ENCODE results near the gene EXD2.
"Not testable (repeated sequence)": the region's sequence is repeated elsewhere in the genome, so short reads cannot be mapped to it uniquely, and the experiment has no call there.

The EXD2 gene

GRCh38 chr14:69165787-69166186 lies 25.5 kb upstream of the EXD2 start:
- not testable (repeated sequence) for H3K9ac ChIP-seq (ENCODE audit: low read length); H2AFZ ChIP-seq (ENCODE audit: insufficient read depth, low read length, poor library complexity); H3K27me3 ChIP-seq (ENCODE audit: insufficient read depth, low read length); H3K4me2 ChIP-seq (ENCODE audit: low read length); H2BK5ac ChIP-seq (ENCODE audit: low read depth, low read length, poor library complexity); H3K23ac ChIP-seq (ENCODE audit: low read length); H3K4ac ChIP-seq (ENCODE audit: low read depth, low read length); H3K36me3 ChIP-seq (ENCODE audit: control insufficient read depth in 1 of 2, insufficient read depth in 2 of 2, low read length in 2 of 2); DNase-seq; H3K4me1 ChIP-seq (ENCODE audit: control insufficient read depth in 1 of 2, insufficient read depth in 2 of 2, low read length in 2 of 2); H3K18ac ChIP-seq (ENCODE audit: low read length); H4K8ac ChIP-seq (ENCODE audit: low read depth, low read length); H2BK120ac ChIP-seq (ENCODE audit: insufficient read depth, low read length, poor library complexity); H4K12ac ChIP-seq (ENCODE audit: low read depth, low read length); H3K27ac ChIP-seq (ENCODE audit: low read depth, low read length); H3K79me1 ChIP-seq (ENCODE audit: low read length); H3K4me3 ChIP-seq (ENCODE audit: low read depth, low read length); H2AK5ac ChIP-seq (ENCODE audit: low read length); H3K79me2 ChIP-seq (ENCODE audit: control insufficient read depth, insufficient read depth, low read length, poor library complexity); H2BK12ac ChIP-seq (ENCODE audit: low read length); H4K91ac ChIP-seq (ENCODE audit: low read depth, low read length); H3K9me3 ChIP-seq (ENCODE audit: insufficient read depth, low read depth, low read length); H3K14ac ChIP-seq (ENCODE audit: low read length)
- WGBS (ENCODE audit: extremely low coverage, insufficient coverage, insufficient read length): no CpG with 5 or more reads among the region's 2 CpGs

DNA sequence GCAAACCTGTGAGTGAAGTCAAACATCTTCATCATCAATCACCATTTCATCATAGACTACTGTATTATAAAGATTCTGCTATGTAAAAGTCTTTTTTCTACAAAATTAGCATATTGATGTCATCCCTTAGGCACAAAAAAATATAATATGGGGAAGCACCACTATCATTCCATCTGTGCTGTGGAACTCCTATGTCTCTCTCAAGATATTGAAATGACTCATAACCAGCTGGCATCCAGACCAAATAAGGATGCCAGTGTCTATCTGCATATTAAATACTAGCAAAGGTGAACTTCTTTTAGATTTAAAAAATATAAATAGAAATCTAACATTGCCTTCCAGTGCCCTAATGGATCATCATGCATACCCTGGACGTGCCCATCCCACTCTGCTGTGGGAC lies 20.5 kb upstream of the EXD2 start:
- Histone ChIP-seq H4K8ac (ENCODE audit: low read depth, low read length) (no peak overlapping the region), H3K4me3 (ENCODE audit: low read depth, low read length) (no peak overlapping the region), H3K9ac (ENCODE audit: low read length) (no peak overlapping the region), H3K4ac (ENCODE audit: low read depth, low read length) (no peak overlapping the region), H3K36me3 (ENCODE audit: control insufficient read depth in 1 of 2, insufficient read depth in 2 of 2, low read length in 2 of 2) (no peaks in the 10 kb centered on the region), H2AFZ (ENCODE audit: insufficient read depth, low read length, poor library complexity) (no peak overlapping the region), H4K12ac (ENCODE audit: low read depth, low read length) (no peak overlapping the region), H3K27me3 (ENCODE audit: insufficient read depth, low read length) (no peaks in the 10 kb centered on the region), H3K79me1 (ENCODE audit: low read length) (no peaks in the 10 kb centered on the region), H2BK5ac (ENCODE audit: low read depth, low read length, poor library complexity) (no peak overlapping the region), H3K27ac (ENCODE audit: low read depth, low read length) (no peak overlapping the region), H4K91ac (ENCODE audit: low read depth, low read length) (no peak overlapping the region), H3K9me3 (ENCODE audit: insufficient read depth, low read depth, low read length) (no peaks in the 10 kb centered on the region), H3K14ac (ENCODE audit: low read length) (no peak overlapping the region), H3K79me2 (ENCODE audit: control insufficient read depth, insufficient read depth, low read length, poor library complexity) (no peaks in the 10 kb centered on the region), H3K4me1 (ENCODE audit: control insufficient read depth in 1 of 2, insufficient read depth in 2 of 2, low read length in 2 of 2) (no peaks in the 10 kb centered on the region), H2AK5ac (ENCODE audit: low read length) (no peak overlapping the region), H3K4me2 (ENCODE audit: low read length) (no peak overlapping the region), H3K18ac (ENCODE audit: low read length) (no peak overlapping the region), H2BK12ac (ENCODE audit: low read length) (no peak overlapping the region), H3K23ac (ENCODE audit: low read length) (no peak overlapping the region), H2BK120ac (ENCODE audit: insufficient read depth, low read length, poor library complexity) (no peak overlapping the region)
- WGBS (ENCODE audit: extremely low coverage, insufficient coverage, insufficient read length): no CpG with 5 or more reads among the region's 1 CpG
- no peak for DNase-seq

GRCh38 chr14:69171569-69171968 lies 19.7 kb upstream of the EXD2 start:
- Histone ChIP-seq H3K14ac (ENCODE audit: low read length) (no peak overlapping the region), H3K9me3 (ENCODE audit: insufficient read depth, low read depth, low read length) (no peaks in the 10 kb centered on the region), H2AFZ (ENCODE audit: insufficient read depth, low read length, poor library complexity) (no peak overlapping the region), H4K12ac (ENCODE audit: low read depth, low read length) (no peak overlapping the region), H3K4me3 (ENCODE audit: low read depth, low read length) (no peak overlapping the region), H2AK5ac (ENCODE audit: low read length) (no peak overlapping the region), H3K27ac (ENCODE audit: low read depth, low read length) (no peak overlapping the region), H2BK5ac (ENCODE audit: low read depth, low read length, poor library complexity) (no peak overlapping the region), H3K4ac (ENCODE audit: low read depth, low read length) (no peak overlapping the region), H3K4me2 (ENCODE audit: low read length) (no peak overlapping the region), H2BK120ac (ENCODE audit: insufficient read depth, low read length, poor library complexity) (no peak overlapping the region), H3K79me2 (ENCODE audit: control insufficient read depth, insufficient read depth, low read length, poor library complexity) (no peaks in the 10 kb centered on the region), H3K4me1 (ENCODE audit: control insufficient read depth in 1 of 2, insufficient read depth in 2 of 2, low read length in 2 of 2) (no peaks in the 10 kb centered on the region), H2BK12ac (ENCODE audit: low read length) (no peak overlapping the region), H3K79me1 (ENCODE audit: low read length) (no peaks in the 10 kb centered on the region), H3K9ac (ENCODE audit: low read length) (peak overlapping the region; percentile 74), H3K27me3 (ENCODE audit: insufficient read depth, low read length) (no peaks in the 10 kb centered on the region), H3K36me3 (ENCODE audit: control insufficient read depth in 1 of 2, insufficient read depth in 2 of 2, low read length in 2 of 2) (no peaks in the 10 kb centered on the region), H4K8ac (ENCODE audit: low read depth, low read length) (no peak overlapping the region), H3K23ac (ENCODE audit: low read length) (no peak overlapping the region), H4K91ac (ENCODE audit: low read depth, low read length) (no peak overlapping the region), H3K18ac (ENCODE audit: low read length) (no peak overlapping the region)
- no CpG with 5 or more reads among the region's 2 CpGs for WGBS (ENCODE audit: extremely low coverage, insufficient coverage, insufficient read length)
- DNase-seq: no peak

DNA sequence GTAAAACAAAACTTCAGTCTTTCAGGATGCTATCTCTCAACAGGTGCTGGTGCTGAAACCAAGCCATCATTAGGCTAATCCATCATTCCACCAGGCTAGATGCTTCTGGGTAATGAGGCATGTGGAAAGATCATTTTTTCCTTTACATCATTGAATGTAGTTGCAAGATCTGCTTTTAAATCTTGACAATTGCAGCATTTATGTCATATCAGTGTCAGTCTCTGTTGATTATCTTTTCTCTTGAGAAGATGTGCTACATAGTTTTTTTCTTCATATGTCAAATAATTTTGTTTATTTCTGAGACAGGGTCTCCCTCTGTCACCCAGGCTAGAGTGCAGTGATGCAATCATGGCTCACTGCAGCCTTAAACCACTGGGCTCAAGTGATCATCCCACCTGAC lies 16.2 kb upstream of the EXD2 start:
- H2BK5ac ChIP-seq (ENCODE audit: low read depth, low read length, poor library complexity): no peak overlapping the region
- no peaks in the 10 kb centered on the region for H3K27me3 ChIP-seq (ENCODE audit: insufficient read depth, low read length)
- no peak for DNase-seq

GRCh38 chr14:69181491-69181890 lies 9.8 kb upstream of the EXD2 start:
- Histone ChIP-seq H2BK12ac (ENCODE audit: low read length) (no peak overlapping the region), H3K9ac (ENCODE audit: low read length) (no peak overlapping the region), H2AK5ac (ENCODE audit: low read length) (no peak overlapping the region), H3K27me3 (ENCODE audit: insufficient read depth, low read length) (no peaks in the 10 kb centered on the region), H2BK120ac (ENCODE audit: insufficient read depth, low read length, poor library complexity) (no peak overlapping the region), H4K91ac (ENCODE audit: low read depth, low read length) (no peak overlapping the region), H3K79me1 (ENCODE audit: low read length) (no peaks in the 10 kb centered on the region), H3K4ac (ENCODE audit: low read depth, low read length) (no peak overlapping the region), H3K27ac (ENCODE audit: low read depth, low read length) (no peak overlapping the region), H3K18ac (ENCODE audit: low read length) (no peak overlapping the region), H3K4me1 (ENCODE audit: control insufficient read depth in 1 of 2, insufficient read depth in 2 of 2, low read length in 2 of 2) (no peaks in the 10 kb centered on the region), H2BK5ac (ENCODE audit: low read depth, low read length, poor library complexity) (no peak overlapping the region), H4K8ac (ENCODE audit: low read depth, low read length) (no peak overlapping the region), H3K79me2 (ENCODE audit: control insufficient read depth, insufficient read depth, low read length, poor library complexity) (no peaks in the 10 kb centered on the region), H3K14ac (ENCODE audit: low read length) (no peak overlapping the region), H3K4me2 (ENCODE audit: low read length) (no peak overlapping the region), H3K9me3 (ENCODE audit: insufficient read depth, low read depth, low read length) (no peaks in the 10 kb centered on the region), H3K4me3 (ENCODE audit: low read depth, low read length) (no peak overlapping the region), H2AFZ (ENCODE audit: insufficient read depth, low read length, poor library complexity) (no peak overlapping the region), H3K23ac (ENCODE audit: low read length) (no peak overlapping the region), H3K36me3 (ENCODE audit: control insufficient read depth in 1 of 2, insufficient read depth in 2 of 2, low read length in 2 of 2) (no peaks in the 10 kb centered on the region), H4K12ac (ENCODE audit: low read depth, low read length) (no peak overlapping the region)
- DNase-seq: peak; percentile 40 to 91

More for the DNA sequence above, 16.2 kb upstream of the EXD2 start:
- H3K79me2 ChIP-seq (ENCODE audit: control insufficient read depth, insufficient read depth, low read length, poor library complexity): no peaks in the 10 kb centered on the region
- no peak overlapping the region for H3K18ac ChIP-seq (ENCODE audit: low read length)
- H3K4me2 ChIP-seq (ENCODE audit: low read length): no peak overlapping the region
- no peak overlapping the region for H4K8ac ChIP-seq (ENCODE audit: low read depth, low read length)
- H3K14ac ChIP-seq (ENCODE audit: low read length): no peak overlapping the region
- H3K9me3 ChIP-seq (ENCODE audit: insufficient read depth, low read depth, low read length): no peaks in the 10 kb centered on the region
- H2AFZ ChIP-seq (ENCODE audit: insufficient read depth, low read length, poor library complexity): no peak overlapping the region
- H3K27ac ChIP-seq (ENCODE audit: low read depth, low read length): no peak overlapping the region
- no peak overlapping the region for H4K12ac ChIP-seq (ENCODE audit: low read depth, low read length)
- no peaks in the 10 kb centered on the region for H3K79me1 ChIP-seq (ENCODE audit: low read length)
- H3K4me3 ChIP-seq (ENCODE audit: low read depth, low read length): no peak overlapping the region
- H3K36me3 ChIP-seq (ENCODE audit: control insufficient read depth in 1 of 2, insufficient read depth in 2 of 2, low read length in 2 of 2): no peaks in the 10 kb centered on the region
- H2AK5ac ChIP-seq (ENCODE audit: low read length): no peak overlapping the region
- no peak overlapping the region for H3K9ac ChIP-seq (ENCODE audit: low read length)
- H3K23ac ChIP-seq (ENCODE audit: low read length): no peak overlapping the region
- H4K91ac ChIP-seq (ENCODE audit: low read depth, low read length): no peak overlapping the region
- no peaks in the 10 kb centered on the region for H3K4me1 ChIP-seq (ENCODE audit: control insufficient read depth in 1 of 2, insufficient read depth in 2 of 2, low read length in 2 of 2)
- H3K4ac ChIP-seq (ENCODE audit: low read depth, low read length): no peak overlapping the region
- no peak overlapping the region for H2BK12ac ChIP-seq (ENCODE audit: low read length)
- H2BK120ac ChIP-seq (ENCODE audit: insufficient read depth, low read length, poor library complexity): no peak overlapping the region

All from trophoblast cell (in vitro differentiated cells and primary cell).